ENCODE data around the gene ATP2A3.

The ATP2A3 gene

DNA sequence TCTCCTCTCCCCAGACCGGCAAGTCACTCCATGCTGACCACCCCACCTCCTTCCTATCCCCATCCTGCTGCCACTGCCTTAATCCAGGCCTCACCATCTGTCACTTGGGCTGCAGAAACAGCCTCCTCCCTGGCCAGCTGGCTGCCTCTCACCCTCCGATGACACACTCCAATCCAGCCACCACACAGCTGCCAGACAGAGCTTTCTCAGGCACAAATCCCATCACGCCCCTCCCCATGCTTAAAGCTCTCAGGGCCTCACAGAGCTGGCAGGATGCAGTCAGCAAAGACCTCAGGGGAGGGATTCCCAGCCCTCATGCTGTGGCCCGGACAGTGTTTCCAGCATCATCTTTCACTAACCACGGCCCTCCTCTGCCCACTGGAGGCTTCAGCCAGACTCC is 85.1 kb downstream of the ATP2A3 start:
- Histone ChIP-seq H3K9ac (ENCODE audit: low read length in 2 of 2) (no peak overlapping the region), H3K4me3 (ENCODE audit: low read length in 2 of 2) (no peak overlapping the region), H3K4me1 (ENCODE audit: control insufficient read depth, insufficient read depth, low read length) (no peaks in the 10 kb centered on the region), H3K9me3 (ENCODE audit: control insufficient read depth in 2 of 2, low read length in 2 of 2) (no peaks in the 10 kb centered on the region), H3K27me3 (ENCODE audit: control insufficient read depth in 1 of 2, insufficient read depth in 2 of 2, low read length in 2 of 2) (no peaks in the 10 kb centered on the region), H3K27ac (ENCODE audit: low read length) (no peak overlapping the region), H3K36me3 (ENCODE audit: control insufficient read depth in 2 of 2, insufficient read depth in 2 of 2, low read length in 2 of 2) (peaks cover 37 to 38% of the 10 kb centered on the region in 2 donors)

- Histone ChIP-seq H3K9me3 (ENCODE audit: control insufficient read depth in 2 of 2, low read length in 2 of 2) (no peaks in the 10 kb centered on the region), H3K27ac (ENCODE audit: low read length) (no peak overlapping the region), H3K36me3 (ENCODE audit: control insufficient read depth in 2 of 2, insufficient read depth in 2 of 2, low read length in 2 of 2) (peaks cover 36 to 40% of the 10 kb centered on the region in 2 donors), H3K4me3 (ENCODE audit: low read length in 2 of 2) (no peak overlapping the region), H3K4me1 (ENCODE audit: control insufficient read depth, insufficient read depth, low read length) (no peaks in the 10 kb centered on the region), H3K9ac (ENCODE audit: low read length in 2 of 2) (no peak overlapping the region), H3K27me3 (ENCODE audit: control insufficient read depth in 1 of 2, insufficient read depth in 2 of 2, low read length in 2 of 2) (no peaks in the 10 kb centered on the region)
These were observed 87.0 kb downstream of the ATP2A3 start for GRCh38 chr17:3877220-3877619.

- Histone ChIP-seq H3K27ac (ENCODE audit: low read length) (no peak overlapping the region), H3K4me3 (ENCODE audit: low read length in 2 of 2) (no peak overlapping the region), H3K9me3 (ENCODE audit: control insufficient read depth in 2 of 2, low read length in 2 of 2) (no peaks in the 10 kb centered on the region), H3K4me1 (ENCODE audit: control insufficient read depth, insufficient read depth, low read length) (no peaks in the 10 kb centered on the region), H3K36me3 (ENCODE audit: control insufficient read depth in 2 of 2, insufficient read depth in 2 of 2, low read length in 2 of 2) (peaks cover 35 to 36% of the 10 kb centered on the region in 2 donors), H3K9ac (ENCODE audit: low read length in 2 of 2) (no peak overlapping the region), H3K27me3 (ENCODE audit: control insufficient read depth in 1 of 2, insufficient read depth in 2 of 2, low read length in 2 of 2) (no peaks in the 10 kb centered on the region)
These were observed 88.9 kb downstream of the ATP2A3 start for GRCh38 chr17:3875317-3875716.
